ENCODE data around the gene MDGA2.
"Not testable (repeated sequence)": the region's sequence is repeated elsewhere in the genome, so short reads cannot be mapped to it uniquely, and the experiment has no call there.

MDGA2 gene

DNA sequence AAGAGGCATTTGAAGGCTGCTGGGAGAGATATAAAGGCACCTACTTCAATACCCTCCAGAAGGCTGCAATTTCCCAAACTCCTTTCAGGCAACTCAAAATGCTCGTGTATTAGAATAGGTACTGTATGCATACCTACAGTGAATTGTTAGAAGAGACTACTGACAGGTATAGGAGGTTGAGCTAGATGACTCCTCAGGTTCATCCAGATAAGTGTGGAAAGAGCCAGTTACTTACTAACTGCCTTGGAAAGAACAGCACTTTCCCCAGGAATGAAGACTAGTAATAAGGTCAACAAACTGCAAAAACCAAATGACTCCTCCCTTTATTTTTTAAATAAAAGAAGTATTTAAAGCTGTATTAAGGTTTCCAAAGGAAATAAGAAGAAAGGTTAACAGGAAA is 429.0 kb downstream of the MDGA2 start:
- H3K4me3 ChIP-seq (ENCODE audit: low read depth, low read length) = no peak overlapping the region
- TF ChIP-seq, protein P1, sequence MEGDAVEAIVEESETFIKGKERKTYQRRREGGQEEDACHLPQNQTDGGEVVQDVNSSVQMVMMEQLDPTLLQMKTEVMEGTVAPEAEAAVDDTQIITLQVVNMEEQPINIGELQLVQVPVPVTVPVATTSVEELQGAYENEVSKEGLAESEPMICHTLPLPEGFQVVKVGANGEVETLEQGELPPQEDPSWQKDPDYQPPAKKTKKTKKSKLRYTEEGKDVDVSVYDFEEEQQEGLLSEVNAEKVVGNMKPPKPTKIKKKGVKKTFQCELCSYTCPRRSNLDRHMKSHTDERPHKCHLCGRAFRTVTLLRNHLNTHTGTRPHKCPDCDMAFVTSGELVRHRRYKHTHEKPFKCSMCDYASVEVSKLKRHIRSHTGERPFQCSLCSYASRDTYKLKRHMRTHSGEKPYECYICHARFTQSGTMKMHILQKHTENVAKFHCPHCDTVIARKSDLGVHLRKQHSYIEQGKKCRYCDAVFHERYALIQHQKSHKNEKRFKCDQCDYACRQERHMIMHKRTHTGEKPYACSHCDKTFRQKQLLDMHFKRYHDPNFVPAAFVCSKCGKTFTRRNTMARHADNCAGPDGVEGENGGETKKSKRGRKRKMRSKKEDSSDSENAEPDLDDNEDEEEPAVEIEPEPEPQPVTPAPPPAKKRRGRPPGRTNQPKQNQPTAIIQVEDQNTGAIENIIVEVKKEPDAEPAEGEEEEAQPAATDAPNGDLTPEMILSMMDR (IDR thresholded peaks at IDR 0.05; ENCODE audit: low read depth, low read length, missing control alignments) = no peak
- no peak for DNase-seq (ENCODE audit: low read depth)

DNA sequence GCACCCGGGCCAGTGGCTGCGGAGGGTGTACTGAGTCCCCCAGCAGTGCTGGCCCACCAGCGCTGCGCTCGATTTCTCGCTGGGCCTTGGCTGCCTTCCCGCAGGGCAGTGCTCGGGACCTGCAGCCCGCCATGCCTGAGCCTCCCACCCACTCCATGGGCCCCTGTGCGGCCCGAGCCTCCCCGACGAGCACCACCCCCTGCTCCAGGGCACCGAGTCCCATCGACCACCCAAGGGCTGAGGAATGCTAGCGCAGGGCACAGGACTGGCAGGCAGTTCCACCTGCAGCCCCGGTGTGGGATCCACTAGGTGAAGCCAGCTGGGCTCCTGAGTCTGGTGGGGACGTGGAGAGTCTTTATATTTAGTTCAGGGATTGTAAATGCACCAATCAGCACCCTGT is 432.8 kb downstream of the MDGA2 start:
- not testable (repeated sequence) for H3K4me3 ChIP-seq (ENCODE audit: low read depth, low read length); DNase-seq (ENCODE audit: low read depth)

DNA sequence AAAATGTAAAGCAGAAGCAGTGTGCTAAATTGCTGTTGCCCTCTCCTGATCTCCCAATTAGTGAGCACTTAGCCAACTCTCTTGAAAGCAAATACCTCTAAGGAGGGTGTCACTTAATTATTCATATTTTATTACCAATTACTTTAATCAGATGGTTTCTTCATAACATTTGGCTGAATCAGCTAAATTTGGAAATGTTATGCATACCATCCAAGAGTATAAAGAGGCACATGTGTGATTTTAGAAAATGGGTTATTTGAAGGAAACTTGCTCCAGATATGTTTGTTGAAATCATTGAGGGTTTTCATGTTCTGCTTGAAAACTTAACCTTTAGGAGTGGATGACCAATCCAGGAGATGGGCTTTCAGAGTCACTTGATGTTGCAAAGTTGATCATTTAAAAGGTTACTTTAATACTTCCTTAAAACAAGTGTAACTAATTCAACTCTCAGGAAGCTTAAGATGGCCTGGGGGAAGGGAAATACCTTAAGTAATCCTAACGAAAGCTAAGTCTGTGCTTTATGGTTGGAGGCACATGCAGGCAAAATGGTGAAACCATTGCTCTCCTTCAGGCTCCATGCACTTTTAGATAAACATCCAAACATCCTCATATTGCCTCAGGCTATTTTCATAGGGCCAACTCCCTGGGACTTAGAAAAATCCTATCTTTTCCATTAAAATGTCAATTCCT is 434.5 kb downstream of the MDGA2 start:
- H3K4me3 ChIP-seq (ENCODE audit: low read depth, low read length) = no peak overlapping the region
- TF ChIP-seq, protein P1 (IDR thresholded peaks at IDR 0.05; ENCODE audit: low read depth, low read length, missing control alignments) = no peak
- no peak for DNase-seq (ENCODE audit: low read depth)

DNA sequence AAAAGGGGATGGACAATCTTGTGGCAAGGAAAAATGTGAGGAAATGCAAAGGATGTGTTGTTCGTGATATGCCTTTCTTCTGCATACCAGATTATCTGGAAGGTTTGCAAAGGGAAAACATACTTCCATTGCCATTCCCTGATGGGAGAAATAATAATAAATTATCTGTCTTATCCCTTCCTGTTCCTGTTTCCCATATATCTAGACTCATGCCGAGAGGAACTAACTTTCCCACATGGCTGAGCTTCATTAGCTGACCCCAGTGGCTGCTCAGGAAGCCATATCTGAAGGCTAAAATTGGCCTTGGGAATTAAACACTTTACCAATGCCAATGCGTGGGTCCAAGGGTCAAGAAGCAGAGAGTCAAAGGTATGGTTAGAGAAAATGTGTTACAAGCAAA is 439.8 kb downstream of the MDGA2 start:
- no peak overlapping the region for H3K4me3 ChIP-seq (ENCODE audit: low read depth, low read length)
- no peak for DNase-seq (ENCODE audit: low read depth)
- TF ChIP-seq, protein P1 (IDR thresholded peaks at IDR 0.05; ENCODE audit: low read depth, low read length, missing control alignments) = no peak

DNA sequence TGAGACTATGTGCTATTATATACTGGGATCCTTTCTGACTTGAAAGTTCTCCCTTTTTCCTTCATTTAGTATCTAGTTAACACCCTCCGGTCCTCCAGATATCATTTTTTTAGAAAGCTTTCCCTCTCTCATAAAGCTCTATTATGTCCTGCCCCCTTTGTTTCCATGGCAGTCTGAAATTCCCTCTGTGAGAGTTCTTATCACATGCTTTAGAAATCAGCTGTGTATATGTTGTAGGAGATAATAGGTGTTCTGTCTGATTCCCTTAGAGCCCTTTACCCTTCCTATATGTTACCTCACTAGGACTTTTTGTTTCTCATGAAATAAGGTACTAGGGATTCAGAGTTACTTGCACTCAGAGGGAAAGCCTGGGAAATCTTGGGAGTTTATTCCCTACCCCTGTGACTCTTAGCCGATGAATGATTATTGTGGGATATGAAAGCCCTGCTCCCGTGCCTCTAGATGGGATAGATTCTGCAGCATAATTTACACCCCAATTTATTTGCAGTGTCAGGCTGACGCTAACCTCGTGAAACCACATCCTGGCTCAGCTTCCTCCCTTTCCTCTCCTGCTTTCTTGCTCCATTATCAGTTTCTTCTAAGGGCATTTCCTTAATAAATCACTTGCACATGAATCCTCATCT is 448.4 kb downstream of the MDGA2 start:
- TF ChIP-seq, protein P1 (IDR thresholded peaks at IDR 0.05; ENCODE audit: low read depth, low read length, missing control alignments) = no peak
- DNase-seq (ENCODE audit: low read depth) = no peak
- no peak overlapping the region for H3K4me3 ChIP-seq (ENCODE audit: low read depth, low read length)

DNA sequence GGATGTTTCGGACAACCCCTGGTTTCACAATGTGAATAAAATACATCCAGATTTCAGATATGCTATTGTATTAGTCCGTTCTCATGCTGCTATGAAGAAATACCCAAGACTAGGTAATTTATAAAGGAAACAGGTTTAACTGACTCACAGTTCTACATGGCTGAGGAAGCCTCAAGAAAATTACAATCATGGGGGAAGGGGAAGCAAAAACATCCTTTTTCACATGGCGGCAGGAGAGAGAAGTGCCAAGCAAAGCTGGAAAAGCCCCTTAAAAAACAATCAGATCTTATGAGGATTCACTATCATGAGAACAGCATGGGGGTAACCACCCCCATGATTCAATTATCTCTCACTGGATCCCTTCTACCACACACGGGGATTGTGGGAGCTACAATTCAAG is 451.7 kb downstream of the MDGA2 start:
- TF ChIP-seq, protein P1 (IDR thresholded peaks at IDR 0.05; ENCODE audit: low read depth, low read length, missing control alignments) = no peak
- no peak overlapping the region for H3K4me3 ChIP-seq (ENCODE audit: low read depth, low read length)
- no peak for DNase-seq (ENCODE audit: low read depth)

DNA sequence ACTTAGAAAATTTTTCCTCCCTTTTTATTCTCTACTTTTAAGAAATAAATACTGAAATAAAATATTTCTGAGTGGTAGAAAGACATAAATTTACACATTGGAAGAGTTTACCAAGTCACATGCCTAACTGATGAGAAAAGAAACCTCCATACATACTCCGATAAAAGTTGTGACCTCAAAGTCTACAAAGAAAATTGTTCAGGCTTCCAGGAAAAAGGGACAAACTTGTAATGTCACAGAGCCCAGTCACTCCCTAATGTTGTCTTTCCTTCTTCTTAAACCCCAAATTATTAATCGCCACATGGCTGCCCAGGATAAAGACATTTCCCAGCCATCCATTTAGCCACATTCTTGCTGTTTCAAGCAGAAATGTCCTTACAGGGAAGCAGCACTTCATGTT is 455.3 kb downstream of the MDGA2 start:
- no peak overlapping the region for H3K4me3 ChIP-seq (ENCODE audit: low read depth, low read length)
- no peak for DNase-seq (ENCODE audit: low read depth)
- TF ChIP-seq, protein P1 (IDR thresholded peaks at IDR 0.05; ENCODE audit: low read depth, low read length, missing control alignments) = no peak

All from GM12864 (cell line).